ENCODE measurements around the gene KIAA0319L.

KIAA0319L gene

GRCh38 chr1:35561972-35562680 is 4.9 kb upstream of the KIAA0319L start:
- no peak for DNase-seq

GRCh38 chr1:35561297-35561971 is 4.2 kb upstream of the KIAA0319L start:
- DNase-seq: no peak

- no peak for DNase-seq
Observed at GRCh38 chr1:35560256-35561225, 3.3 kb upstream of the KIAA0319L start.

GRCh38 chr1:35559317-35559944 is 2.2 kb upstream of the KIAA0319L start:
- no peak for DNase-seq

- DNase-seq: no peak
Observed at GRCh38 chr1:35558374-35559316, 1.4 kb upstream of the KIAA0319L start.

GRCh38 chr1:35557611-35558373 is 589 bp upstream of the KIAA0319L start, which contains the start of gene NCDN:
Gene NCDN (plus strand): TSS chr1:35557799. CDS start chr1:35558191, 392 bp downstream.
- peak; percentile 98 for DNase-seq

- DNase-seq: no peak
Observed at GRCh38 chr1:35556484-35557117, 602 bp downstream of the KIAA0319L start.

GRCh38 chr1:35555601-35556477 is 1.4 kb downstream of the KIAA0319L start:
- DNase-seq: no peak

GRCh38 chr1:35555212-35555584 is 2.0 kb downstream of the KIAA0319L start:
- no peak for DNase-seq

- no peak for DNase-seq
Observed at GRCh38 chr1:35554266-35555211, 2.7 kb downstream of the KIAA0319L start.

- DNase-seq: no peak
Observed at GRCh38 chr1:35553851-35554250, 3.4 kb downstream of the KIAA0319L start.

GRCh38 chr1:35546614-35547013 is 10.6 kb downstream of the KIAA0319L start:
- no peak for DNase-seq

GRCh38 chr1:35544976-35545375 is 12.2 kb downstream of the KIAA0319L start:
- peak; percentile 52 for DNase-seq

GRCh38 chr1:35539824-35540261 is 17.4 kb downstream of the KIAA0319L start:
- peak; percentile 63 for DNase-seq

GRCh38 chr1:35539073-35539823 is 18.0 kb downstream of the KIAA0319L start:
- no peak for DNase-seq

- DNase-seq: no peak
Observed at GRCh38 chr1:35537806-35538205, 19.4 kb downstream of the KIAA0319L start.

GRCh38 chr1:35536556-35537162 is 20.5 kb downstream of the KIAA0319L start:
- DNase-seq: no peak

All from inflammatory macrophage treated with lipopolysaccharide for 4 hours (primary cell).